GM21360 (cell line): ENCODE measurements around the gene KCNJ4.
A peak's percentile ranks its signal among the peaks of the same experiment; 100 is the strongest.
"Not testable (repeated sequence)": the region's sequence is repeated elsewhere in the genome, so short reads cannot be mapped to it uniquely, and the experiment has no call there.

Experiments used
- ATAC-seq: cut with Tn5 transposase; IDR thresholded peaks from one replicate; pipeline ENCODE4 v1.9.1; 2021; ENCODE audit warnings: mild to moderate bottlenecking, moderate library complexity; ENCODE audit not compliant: unreplicated experiment

Gene KCNJ4

GRCh38 chr22:38414009-38414395 is 41.0 kb downstream of the KCNJ4 start:
- no peak for ATAC-seq

DNA sequence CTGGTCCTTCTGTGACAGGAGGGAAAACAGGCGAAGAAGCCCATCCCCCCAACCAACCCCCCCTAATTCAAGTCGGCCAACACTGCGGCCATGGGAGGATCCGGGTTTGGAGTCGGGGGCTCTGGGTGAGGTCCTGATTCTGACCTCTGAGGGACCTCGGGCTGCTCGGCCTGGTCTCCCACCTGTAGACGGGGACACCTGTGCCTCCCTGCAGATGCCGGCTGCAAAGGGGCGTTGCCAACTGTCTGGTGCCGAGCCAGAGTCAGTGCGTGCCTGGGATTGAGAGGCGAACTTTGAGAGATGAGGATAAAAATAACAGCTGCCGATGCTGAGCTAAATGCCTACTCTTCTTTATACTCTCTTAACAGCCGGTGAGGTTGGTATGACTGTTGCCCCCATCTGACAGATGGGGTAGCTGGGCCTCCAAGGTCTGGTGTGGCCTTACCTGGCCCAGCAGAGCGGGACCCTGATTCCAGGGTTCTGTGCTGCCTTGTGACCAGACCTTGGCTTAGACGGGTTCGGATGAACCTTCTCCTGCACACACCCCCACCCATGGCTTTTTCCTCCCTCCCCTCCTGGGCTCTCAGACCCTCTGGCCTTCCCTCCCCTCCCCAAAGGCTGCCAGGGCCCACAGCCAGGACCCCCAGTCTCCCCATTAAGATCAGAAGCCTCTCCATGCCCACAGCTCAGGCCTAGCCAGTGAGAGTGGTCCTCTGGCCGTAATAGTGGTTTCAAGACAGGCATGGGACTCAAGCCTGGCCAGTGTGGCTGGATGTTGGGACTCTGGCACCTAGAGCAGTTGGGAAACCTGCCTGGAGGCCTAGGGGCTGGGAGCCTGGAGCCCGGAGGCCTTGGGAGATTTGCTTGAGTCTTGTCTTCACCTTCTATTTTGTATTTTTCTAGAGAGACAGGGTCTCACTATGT is 41.7 kb downstream of the KCNJ4 start:
- ATAC-seq: no peak

DNA sequence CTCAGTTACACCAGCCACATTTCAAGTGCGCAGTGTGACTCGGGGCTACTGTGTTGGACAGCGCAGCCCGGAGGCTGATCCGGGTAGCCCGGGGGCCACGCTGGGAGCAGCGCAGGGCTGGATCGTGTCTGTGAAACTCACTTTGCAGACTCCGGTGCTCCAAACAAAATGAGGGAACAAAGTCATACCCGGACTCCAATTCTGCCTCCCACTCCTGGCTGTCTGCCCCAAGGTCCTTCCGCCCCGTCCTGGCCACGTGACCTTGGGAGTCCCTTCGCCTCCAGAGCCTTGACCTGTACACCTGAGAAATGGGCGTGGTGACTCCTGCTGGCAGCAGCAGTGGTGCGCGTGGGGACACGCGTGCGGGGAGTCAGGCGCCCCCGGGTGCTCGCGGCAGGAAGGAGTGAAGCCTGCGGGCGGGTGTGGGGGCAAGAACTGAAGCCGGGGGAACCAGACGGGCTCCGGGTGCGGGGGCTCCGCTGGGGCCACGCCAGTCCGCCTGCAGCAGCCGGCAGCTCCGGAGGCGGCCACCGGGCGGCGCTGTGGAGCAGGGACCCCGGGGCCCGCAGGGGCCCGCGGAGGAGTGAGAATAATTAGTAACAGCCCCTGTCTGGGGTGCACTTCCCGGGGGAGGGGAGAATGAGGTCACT is 42.4 kb downstream of the KCNJ4 start:
- no peak for ATAC-seq

- ATAC-seq: no peak
These were observed 44.0 kb downstream of the KCNJ4 start for GRCh38 chr22:38411016-38411415.

- not testable (repeated sequence) for ATAC-seq
These were observed 45.1 kb downstream of the KCNJ4 start for GRCh38 chr22:38409916-38410315.

GRCh38 chr22:38406617-38407016 is 48.4 kb downstream of the KCNJ4 start:
- ATAC-seq: no peak

DNA sequence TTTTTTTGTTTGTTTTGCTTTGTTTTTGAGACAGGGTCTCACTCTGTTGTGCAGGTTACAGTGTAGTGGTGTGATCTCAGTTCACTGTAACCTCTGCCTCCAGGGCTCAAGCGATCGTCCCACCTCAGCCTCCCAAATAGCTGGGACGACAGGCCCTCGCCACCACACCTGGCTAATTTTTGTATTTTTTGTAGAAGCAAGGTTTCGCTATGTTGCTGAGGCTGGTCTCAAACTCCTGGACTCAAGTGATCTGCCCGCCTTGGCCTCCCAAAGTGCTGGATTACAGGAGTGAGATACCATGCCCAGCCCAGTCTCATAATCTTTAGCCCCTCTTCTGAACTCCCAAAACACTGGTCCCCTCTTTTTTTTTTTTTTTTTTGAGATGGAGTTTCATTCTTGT is 50.6 kb downstream of the KCNJ4 start:
- no peak for ATAC-seq

GRCh38 chr22:38403812-38404211 is 51.2 kb downstream of the KCNJ4 start:
- no peak for ATAC-seq

DNA sequence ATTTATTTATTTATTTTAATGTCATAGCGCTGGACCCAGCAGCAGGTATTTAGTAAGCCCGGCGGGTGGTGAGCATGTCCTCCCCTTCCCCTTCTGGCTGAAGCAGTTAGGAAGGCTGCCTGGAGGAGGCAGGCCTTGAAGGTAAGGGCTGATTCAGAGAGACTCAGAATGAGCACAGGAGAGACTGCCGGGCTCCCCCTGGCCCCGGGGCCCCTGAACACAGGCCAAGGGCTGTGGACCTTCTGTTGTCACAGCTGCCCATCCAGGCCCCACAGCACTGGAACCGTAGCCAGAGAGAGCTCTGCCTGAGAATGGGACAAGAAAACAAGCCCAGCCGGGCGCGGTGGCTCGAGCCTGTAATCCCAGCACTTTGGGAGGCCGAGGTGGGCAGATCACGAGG is 52.8 kb downstream of the KCNJ4 start:
- no peak for ATAC-seq

DNA sequence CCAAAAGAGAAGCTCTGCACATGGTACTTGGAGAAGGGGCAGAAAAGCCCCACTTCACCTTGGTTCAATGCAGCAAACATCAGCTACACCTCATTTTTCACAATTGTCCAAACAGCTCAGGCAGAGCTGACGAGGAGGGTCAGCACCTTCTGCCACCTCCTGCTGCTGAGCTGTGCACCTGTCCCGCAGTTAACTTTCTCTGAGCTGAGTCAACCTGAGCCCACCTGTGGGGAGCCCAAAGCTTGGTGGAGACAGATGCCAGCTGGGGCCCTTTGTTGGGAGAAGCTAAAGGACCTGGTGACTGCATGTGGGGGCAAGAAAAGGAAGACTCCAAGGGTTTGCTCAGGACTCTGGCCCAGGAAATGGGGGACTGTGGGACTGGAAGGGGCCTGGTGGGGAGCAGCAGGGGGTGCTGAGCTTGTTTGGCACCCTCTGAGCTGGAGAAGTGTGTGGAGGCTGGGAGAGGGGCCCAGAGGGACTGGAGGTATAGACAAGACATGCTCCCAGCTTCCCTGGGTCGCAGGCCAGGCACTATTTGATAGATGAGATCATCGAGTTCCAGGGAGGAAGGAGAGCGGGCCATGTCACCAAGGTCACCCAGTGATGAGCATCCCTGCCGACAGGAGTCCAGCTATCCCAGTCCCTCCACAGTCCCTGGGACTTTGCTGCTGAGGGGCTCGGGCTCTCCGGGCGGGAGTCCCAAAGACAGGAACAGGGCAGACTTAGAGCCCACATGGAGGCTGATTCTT is 53.5 kb downstream of the KCNJ4 start:
- no peak for ATAC-seq

GRCh38 chr22:38400256-38400655 is 54.7 kb downstream of the KCNJ4 start:
- not testable (repeated sequence) for ATAC-seq

DNA sequence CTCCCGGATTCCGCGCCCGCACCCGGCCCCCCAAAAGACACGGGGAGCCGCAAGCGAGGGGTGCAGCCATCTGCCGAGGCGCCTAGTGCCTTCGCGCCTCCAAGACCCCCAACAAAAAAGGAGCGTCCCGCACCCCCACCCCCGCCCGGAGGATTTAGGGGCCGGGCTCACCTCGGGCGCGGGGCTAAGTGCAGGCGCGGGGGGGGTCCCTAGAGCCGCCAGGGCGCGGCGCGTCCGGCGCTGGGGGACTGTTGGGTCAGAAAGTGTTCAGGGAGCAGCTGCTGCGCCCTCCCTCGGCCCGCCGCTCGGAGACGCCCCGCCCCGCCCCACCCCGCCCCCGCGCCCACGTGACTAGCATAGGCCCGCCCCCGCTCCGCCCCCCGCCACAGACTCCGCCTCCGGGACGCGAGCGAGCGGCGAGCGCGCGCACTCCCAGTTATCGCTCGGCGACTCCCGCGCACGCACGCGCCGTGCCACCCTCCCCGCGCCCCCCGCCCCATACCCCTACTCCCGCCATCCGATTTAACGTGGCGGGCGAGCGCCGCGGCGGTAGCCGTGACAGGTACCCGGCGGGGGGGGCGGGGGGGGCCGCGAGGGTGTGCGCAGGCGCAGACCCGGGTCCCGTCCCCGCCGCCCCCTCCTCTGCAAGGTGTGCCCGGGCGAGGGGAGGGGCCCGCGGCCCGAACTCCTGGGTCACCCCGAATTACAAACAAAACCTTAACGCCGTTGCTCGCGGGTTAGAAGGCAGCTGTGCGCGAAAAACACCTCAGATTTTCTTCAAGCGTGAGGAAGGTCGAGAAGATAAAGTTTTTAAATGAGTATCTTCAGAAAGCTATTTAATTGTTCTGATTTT is 56.2 kb downstream of the KCNJ4 start:
- peak; percentile 49 for ATAC-seq

GRCh38 chr22:38398181-38398608 is 56.8 kb downstream of the KCNJ4 start:
- ATAC-seq: peak; percentile 23

GRCh38 chr22:38397189-38398085 is 57.6 kb downstream of the KCNJ4 start:
- no peak for ATAC-seq

DNA sequence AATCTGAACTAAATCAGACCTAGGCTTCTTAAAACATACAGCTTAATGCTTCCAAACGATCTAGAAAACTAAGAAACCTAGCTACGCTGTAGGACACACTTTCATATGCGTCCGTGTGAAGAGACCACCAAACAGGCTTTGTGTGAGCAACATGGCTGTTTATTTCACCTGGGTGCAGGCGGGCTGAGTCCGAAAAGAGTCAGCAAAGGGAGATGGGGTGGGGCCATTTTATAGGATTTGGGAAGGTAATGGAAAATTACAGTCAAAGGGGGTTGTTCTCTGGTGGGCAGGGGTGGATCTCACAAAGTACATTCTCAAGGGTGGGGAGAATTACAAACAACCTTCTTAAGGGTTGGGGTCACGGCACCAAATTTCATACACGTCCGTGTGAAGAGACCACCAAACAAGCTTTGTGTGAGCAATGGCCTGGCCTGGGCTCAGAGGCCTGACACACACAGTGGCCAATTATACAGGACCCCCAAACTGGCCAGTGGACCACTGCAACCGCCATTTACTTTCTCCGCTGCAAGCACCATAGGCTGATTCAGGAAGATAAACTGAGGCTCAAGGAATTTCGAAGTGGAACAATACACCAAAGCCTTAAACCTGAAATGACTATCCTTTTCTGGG is 58.4 kb downstream of the KCNJ4 start:
- ATAC-seq: not testable (repeated sequence)

- ATAC-seq: not testable (repeated sequence)
These were observed 59.1 kb downstream of the KCNJ4 start for GRCh38 chr22:38395944-38396343.

DNA sequence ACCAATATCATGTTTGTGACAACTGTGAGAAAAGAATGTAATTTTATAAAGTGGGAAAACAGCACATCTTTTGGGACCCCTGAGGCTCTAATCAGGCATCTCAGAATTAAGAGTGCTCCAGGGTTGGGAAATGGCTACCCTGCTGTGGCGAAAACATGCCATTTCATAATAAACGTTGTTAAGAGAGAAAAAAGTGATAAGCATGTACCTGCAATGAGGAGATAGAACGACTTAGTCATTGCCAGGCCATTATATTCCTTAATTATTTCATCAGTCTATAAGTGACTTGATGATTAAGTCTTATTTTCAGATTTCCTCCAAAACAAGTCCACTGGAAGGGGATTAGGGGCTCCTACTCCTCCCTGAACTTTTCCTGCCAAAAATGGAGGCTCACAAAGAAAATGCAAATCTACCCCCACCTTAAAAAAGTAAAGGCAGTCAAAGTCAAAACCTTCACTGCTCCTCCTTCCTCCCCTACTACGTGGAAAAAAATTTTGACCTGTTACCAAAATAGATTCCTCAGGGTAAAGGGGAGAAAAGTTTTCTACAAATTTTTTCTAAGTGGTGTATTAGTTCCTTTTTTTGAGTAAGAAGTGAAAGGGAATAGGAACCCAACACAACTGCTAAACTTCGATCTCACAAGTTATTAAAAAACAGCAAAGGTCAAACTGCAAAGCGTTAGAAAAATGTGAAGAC is 59.9 kb downstream of the KCNJ4 start:
- not testable (repeated sequence) for ATAC-seq

DNA sequence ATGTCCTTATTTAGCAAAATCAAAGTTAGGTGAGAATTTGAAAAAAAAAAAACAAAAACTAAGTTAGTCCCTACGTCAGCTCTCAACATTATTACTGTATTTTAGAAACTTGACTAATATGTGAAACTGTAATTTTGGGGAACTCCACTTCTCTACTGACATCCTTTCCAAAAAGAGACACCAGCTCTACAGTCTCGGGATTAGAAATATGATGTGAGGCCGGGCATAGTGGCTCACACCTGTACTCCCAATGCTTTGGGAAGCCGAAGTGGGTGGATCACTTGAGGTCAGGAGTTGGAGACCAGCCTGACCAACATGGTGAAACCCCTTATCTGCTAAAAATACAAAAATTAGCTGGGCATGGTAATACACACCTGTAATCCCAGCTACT is 65.6 kb downstream of the KCNJ4 start:
- ATAC-seq: not testable (repeated sequence)
